Fibroblast of lung (primary cell): ENCODE results near the gene TMEM205. TPM values are rescaled to one million over a fixed set of nuclear protein-coding genes. Genes with fewer than 3 reads are reported as not detected.

ENCODE experiments used
- DNase-seq, 2 donors: peaks; one replicate each; pipeline versions ENCODE4 v3.0.0 to v3.0.0-alpha.2; 2010; ENCODE audit warnings: low read depth in 2 of 2
- H2AFZ ChIP-seq: 2 replicates; pipeline ENCODE4 v1.5.1; 2012; ENCODE audit warnings: low read length, control low read depth, inconsistent platforms
- H3K27ac ChIP-seq: 2 replicates; pipeline ENCODE4 v1.5.1; 2011; ENCODE audit warnings: low read length, control low read depth; ENCODE audit not compliant: insufficient read depth
- H3K27me3 ChIP-seq: 2 replicates; pipeline ENCODE4 v1.5.1; 2011; ENCODE audit warnings: mild to moderate bottlenecking, low read length; ENCODE audit not compliant: control insufficient read depth, insufficient read depth
- H3K36me3 ChIP-seq: 2 replicates; pipeline ENCODE4 v1.5.1; 2011; ENCODE audit warnings: low read length; ENCODE audit not compliant: control insufficient read depth, insufficient read depth
- H3K4me1 ChIP-seq: 2 replicates; pipeline ENCODE4 v1.5.1; 2011; ENCODE audit warnings: low read length; ENCODE audit not compliant: control insufficient read depth, insufficient read depth; ENCODE audit errors: extremely low read depth
- H3K4me2 ChIP-seq: 2 replicates; pipeline ENCODE4 v1.5.1; 2011; ENCODE audit warnings: low read length, control low read depth; ENCODE audit not compliant: insufficient read depth; ENCODE audit errors: extremely low read depth
- H3K4me3 ChIP-seq, 4 experiments: fragments of 200-600 bp in 1 of 4; sonication (generic) in 1 of 4; replicated peaks in 1 of 4; 2 replicates each; pipeline ENCODE4 v1.5.1; 2011 to 2016; ENCODE audit warnings: low read length in 4 of 4, low read depth in 3 of 4, mild to moderate bottlenecking in 3 of 4, control low read depth in 2 of 4, inconsistent platforms in 1 of 4, mixed read lengths in 1 of 4; ENCODE audit not compliant: insufficient read depth in 1 of 4; ENCODE audit errors: control extremely low read depth in 1 of 4
- H3K79me2 ChIP-seq: 2 replicates; pipeline ENCODE4 v1.5.1; 2012; ENCODE audit warnings: mild to moderate bottlenecking, low read length, inconsistent platforms; ENCODE audit not compliant: control insufficient read depth, insufficient read depth
- H3K9ac ChIP-seq: 2 replicates; pipeline ENCODE4 v1.5.1; 2011; ENCODE audit warnings: mild to moderate bottlenecking, low read length, control low read depth; ENCODE audit not compliant: insufficient read depth
- H3K9me3 ChIP-seq: 2 replicates; pipeline ENCODE4 v1.5.1; 2012; ENCODE audit warnings: low read depth, low read length; ENCODE audit not compliant: control insufficient read depth, insufficient read depth
- H4K20me1 ChIP-seq: 2 replicates; pipeline ENCODE4 v1.5.1; 2011; ENCODE audit warnings: low read length; ENCODE audit not compliant: control insufficient read depth, insufficient read depth; ENCODE audit errors: extremely low read depth
- EZH2 ChIP-seq: IDR thresholded peaks from 2 replicates; pipeline ENCODE4 v1.5.1; 2012; ENCODE audit warnings: low read length, control low read depth, mild to moderate bottlenecking; ENCODE audit errors: missing control alignments
- polyA plus RNA-seq, 2 donors: library from polyadenylated mRNA; depleted of rRNA in 1 of 2; stranded (reverse) in 1 of 2; unstranded in 1 of 2; fragments of >200 nt; gene quantifications; 2 replicates each; pipeline ENCODE4 v1.2.1, GENCODE V29; 2011 to 2012; ENCODE audit warnings: missing spikeins in 1 of 2
- total RNA-seq: library from RNA; depleted of rRNA; stranded (reverse); fragments of >200 nt; gene quantifications from 2 replicates; pipeline ENCODE4 v1.2.1, GENCODE V29; 2014
- TF ChIP-seq, protein P1 (sequence below), 2 donors: IDR thresholded peaks in 1 of 2; conservative IDR thresholded peaks in 1 of 2; 1 replicate in 1 of 2; 2 replicates in 1 of 2; pipeline ENCODE4 v1.5.1; 2011 to 2012; ENCODE audit warnings: low read length in 2 of 2, control low read depth in 1 of 2, inconsistent platforms in 1 of 2, low read depth in 1 of 2, mild to moderate bottlenecking in 1 of 2

The TMEM205 gene
- total and polyA plus RNA-seq, 2 donors (not counting 1 experiment from before 2014, with no cell fraction given) = 54.7 to 68.4 TPM

DNA sequence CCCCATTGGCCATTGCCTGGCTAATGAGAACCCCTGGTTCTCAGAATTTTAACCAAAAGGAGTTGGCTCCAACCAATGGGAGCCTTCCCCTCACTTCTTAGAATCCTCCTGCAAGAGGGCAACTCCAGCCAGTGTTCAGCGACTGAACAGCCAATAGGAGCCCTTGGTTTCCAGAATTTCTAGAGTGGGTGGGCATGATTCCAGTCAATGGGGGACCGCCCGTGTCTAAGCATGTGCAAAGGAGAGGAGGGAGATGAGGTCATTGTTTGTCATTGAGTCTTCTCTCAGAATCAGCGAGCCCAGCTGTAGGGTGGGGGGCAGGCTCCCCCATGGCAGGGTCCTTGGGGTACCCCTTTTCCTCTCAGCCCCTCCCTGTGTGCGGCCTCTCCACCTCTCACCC is 18.9 kb upstream of the TMEM205 start:
- Histone ChIP-seq H3K4me1 (no peaks in the 10 kb centered on the region), H3K36me3 (peaks cover 8% of the 10 kb centered on the region), H3K4me2 (no peak overlapping the region), H3K9ac (no peak overlapping the region), H3K79me2 (no peaks in the 10 kb centered on the region), H2AFZ (no peak overlapping the region), H3K9me3 (no peaks in the 10 kb centered on the region), H3K27me3 (no peaks in the 10 kb centered on the region), H3K27ac (no peak overlapping the region), H3K4me3 (no peak overlapping the region), H4K20me1 (no peaks in the 10 kb centered on the region)
- no peak for DNase-seq
- TF ChIP-seq EZH2 = no peak

DNA sequence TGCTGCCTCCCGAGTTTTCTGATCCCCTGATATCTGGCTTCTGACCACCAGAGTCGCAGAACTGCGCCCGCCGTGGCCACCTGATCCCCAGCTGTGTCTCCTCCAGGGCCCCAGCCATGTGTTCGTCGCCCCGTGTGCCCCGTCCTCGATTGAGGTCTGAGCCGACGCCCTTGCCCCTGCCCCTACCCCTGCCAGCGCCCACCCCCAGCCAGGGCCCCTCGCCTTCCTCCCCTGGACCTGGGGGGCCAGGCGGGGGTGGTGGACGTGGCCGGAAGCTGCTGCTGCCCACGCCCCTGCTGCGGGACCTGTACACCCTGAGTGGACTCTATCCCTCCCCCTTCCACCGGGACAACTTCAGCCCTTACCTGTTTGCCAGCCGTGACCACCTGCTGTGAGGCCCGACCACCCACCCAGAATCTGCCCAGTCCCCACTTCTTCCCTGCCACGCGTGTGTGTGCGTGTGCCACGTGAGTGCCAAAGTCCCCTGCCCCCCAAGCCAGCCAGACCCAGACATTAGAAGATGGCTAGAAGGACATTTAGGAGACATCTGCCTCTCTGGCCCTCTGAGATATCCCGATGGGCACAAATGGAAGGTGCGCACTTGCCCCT is 18.3 kb upstream of the TMEM205 start:
- no peak overlapping the region for H3K4me2 ChIP-seq
- H3K9me3 ChIP-seq = no peaks in the 10 kb centered on the region
- no peaks in the 10 kb centered on the region for H4K20me1 ChIP-seq
- H3K79me2 ChIP-seq = no peaks in the 10 kb centered on the region
- H3K9ac ChIP-seq = no peak overlapping the region
- H3K4me3 ChIP-seq = no peak overlapping the region
- no peak overlapping the region for H2AFZ ChIP-seq
- TF ChIP-seq EZH2 = no peak
- TF ChIP-seq, protein P1, sequence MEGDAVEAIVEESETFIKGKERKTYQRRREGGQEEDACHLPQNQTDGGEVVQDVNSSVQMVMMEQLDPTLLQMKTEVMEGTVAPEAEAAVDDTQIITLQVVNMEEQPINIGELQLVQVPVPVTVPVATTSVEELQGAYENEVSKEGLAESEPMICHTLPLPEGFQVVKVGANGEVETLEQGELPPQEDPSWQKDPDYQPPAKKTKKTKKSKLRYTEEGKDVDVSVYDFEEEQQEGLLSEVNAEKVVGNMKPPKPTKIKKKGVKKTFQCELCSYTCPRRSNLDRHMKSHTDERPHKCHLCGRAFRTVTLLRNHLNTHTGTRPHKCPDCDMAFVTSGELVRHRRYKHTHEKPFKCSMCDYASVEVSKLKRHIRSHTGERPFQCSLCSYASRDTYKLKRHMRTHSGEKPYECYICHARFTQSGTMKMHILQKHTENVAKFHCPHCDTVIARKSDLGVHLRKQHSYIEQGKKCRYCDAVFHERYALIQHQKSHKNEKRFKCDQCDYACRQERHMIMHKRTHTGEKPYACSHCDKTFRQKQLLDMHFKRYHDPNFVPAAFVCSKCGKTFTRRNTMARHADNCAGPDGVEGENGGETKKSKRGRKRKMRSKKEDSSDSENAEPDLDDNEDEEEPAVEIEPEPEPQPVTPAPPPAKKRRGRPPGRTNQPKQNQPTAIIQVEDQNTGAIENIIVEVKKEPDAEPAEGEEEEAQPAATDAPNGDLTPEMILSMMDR (conservative IDR thresholded peaks at IDR 0.05 in 1 of 2, IDR thresholded peaks at IDR 0.05 in 1 of 2; ENCODE audit: low read depth in 1 of 2, low read length in 2 of 2) = no peak
- peaks cover 8% of the 10 kb centered on the region for H3K36me3 ChIP-seq
- H3K4me1 ChIP-seq = no peaks in the 10 kb centered on the region
- DNase-seq = no peak
- H3K27ac ChIP-seq = no peak overlapping the region
- no peaks in the 10 kb centered on the region for H3K27me3 ChIP-seq

DNA sequence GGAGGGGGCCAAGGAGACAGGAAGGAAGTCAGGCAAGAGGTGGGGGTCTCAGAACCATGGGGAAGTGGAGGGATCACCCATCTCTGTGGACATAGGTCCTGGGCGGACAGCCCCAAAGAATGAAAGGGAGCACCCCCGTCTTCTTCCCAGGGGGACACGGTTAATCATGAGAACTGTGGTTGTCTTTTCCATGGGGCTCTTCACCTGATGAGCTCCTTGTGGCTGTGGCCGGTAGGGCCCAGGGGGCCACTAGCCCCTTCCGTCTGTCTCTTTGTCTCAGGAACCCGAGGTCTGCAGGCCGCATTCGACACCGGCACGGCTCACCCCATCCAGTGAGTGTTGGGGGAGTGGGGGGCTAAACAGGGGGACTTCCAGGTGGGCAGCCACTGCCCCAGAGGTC is 17.8 kb upstream of the TMEM205 start:
- Histone ChIP-seq H3K36me3 (peaks cover 8% of the 10 kb centered on the region), H3K79me2 (no peaks in the 10 kb centered on the region), H3K4me1 (no peaks in the 10 kb centered on the region), H2AFZ (no peak overlapping the region), H3K9ac (no peak overlapping the region), H3K4me2 (no peak overlapping the region), H3K27ac (no peak overlapping the region), H3K27me3 (no peaks in the 10 kb centered on the region), H3K4me3 (no peak overlapping the region), H4K20me1 (no peaks in the 10 kb centered on the region), H3K9me3 (no peaks in the 10 kb centered on the region)
- TF ChIP-seq, protein P1 (conservative IDR thresholded peaks at IDR 0.05 in 1 of 2, IDR thresholded peaks at IDR 0.05 in 1 of 2; ENCODE audit: low read depth in 1 of 2, low read length in 2 of 2) = no peak
- TF ChIP-seq EZH2 = no peak
- DNase-seq = no peak
